Nephron progenitor cell (in vitro differentiated cells): ENCODE results near the gene LARP4B.
A peak's percentile ranks its signal among the peaks of the same experiment; 100 is the strongest.

Experiments
- DNase-seq: peaks from one replicate; pipeline ENCODE4 v3.0.0; 2021
- H3K27ac Mint-ChIP-seq: 2 replicates; pipeline ENCODE4 v1.8.0; 2021; ENCODE audit warnings: mild to moderate bottlenecking, moderate library complexity, mixed read lengths
- H3K27me3 Mint-ChIP-seq: 2 replicates; pipeline ENCODE4 v1.8.0; 2021; ENCODE audit warnings: mild to moderate bottlenecking, low read depth, mixed read lengths; ENCODE audit not compliant: poor library complexity
- H3K36me3 Mint-ChIP-seq: 2 replicates; pipeline ENCODE4 v1.8.0; 2021; ENCODE audit warnings: low read depth, mixed read lengths
- H3K4me1 Mint-ChIP-seq: 2 replicates; pipeline ENCODE4 v1.8.0; 2021; ENCODE audit warnings: mixed read lengths
- H3K4me3 Mint-ChIP-seq: 2 replicates; pipeline ENCODE4 v1.8.0; 2021; ENCODE audit warnings: mild to moderate bottlenecking, moderate library complexity, mixed read lengths
- H3K9me3 Mint-ChIP-seq: 2 replicates; pipeline ENCODE4 v1.8.0; 2021; ENCODE audit warnings: mild to moderate bottlenecking, moderate library complexity, mixed read lengths
- CTCF ChIP-seq: fragments of 200-600 bp; sonication (generic); IDR thresholded peaks from 2 replicates; pipeline ENCODE4 v1.5.0; 2021; ENCODE audit warnings: antibody characterized with exemption

Gene LARP4B

DNA sequence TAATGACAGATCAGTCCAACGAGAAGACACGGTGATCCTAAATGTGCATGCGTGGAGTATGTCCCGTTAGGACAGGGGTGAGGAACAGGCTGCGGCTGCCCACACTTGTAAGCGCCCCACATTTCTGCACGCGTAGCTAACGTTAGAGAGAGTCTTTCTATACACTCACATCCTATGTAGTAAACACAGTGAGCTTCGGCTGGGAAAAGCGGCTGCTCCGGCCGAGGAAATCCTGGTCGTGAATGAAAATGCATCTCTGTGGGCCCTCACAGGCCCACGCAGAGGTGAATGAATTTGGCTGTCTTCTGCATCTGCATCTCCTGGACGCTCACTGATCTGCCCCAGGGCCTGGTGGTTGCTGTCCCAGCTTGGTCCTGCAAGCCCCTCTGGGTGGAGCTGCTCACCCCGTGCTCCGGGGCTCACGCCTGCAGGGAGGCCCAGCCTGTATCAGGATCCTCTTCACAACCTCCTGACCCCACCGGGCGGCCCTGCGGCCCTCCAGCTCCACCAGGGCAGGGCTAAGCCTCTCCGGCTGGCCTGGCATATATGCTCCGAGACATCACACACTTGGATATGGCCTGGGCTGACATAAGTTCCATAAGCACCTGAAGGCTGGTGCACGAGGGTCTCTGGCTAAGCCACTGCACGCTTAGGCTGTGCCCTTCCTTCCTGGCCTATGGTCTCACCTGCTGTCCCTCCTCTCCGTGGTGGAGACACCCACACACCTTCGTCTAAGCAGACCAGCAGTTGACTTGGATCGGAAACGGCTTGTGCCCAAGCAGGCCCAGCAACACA is 124.1 kb downstream of the LARP4B start:
- Mint-ChIP-seq H3K27ac (no peak overlapping the region), H3K4me3 (no peak overlapping the region), H3K9me3 (no peaks in the 10 kb centered on the region), H3K4me1 (peaks cover 30% of the 10 kb centered on the region), H3K27me3 (no peaks in the 10 kb centered on the region), H3K36me3 (peaks cover 55% of the 10 kb centered on the region)
- no peak for TF ChIP-seq CTCF
- no peak for DNase-seq

GRCh38 chr10:806451-807162 is 124.9 kb downstream of the LARP4B start:
- no peaks in the 10 kb centered on the region for H3K27me3 Mint-ChIP-seq
- H3K27ac Mint-ChIP-seq = peak overlapping the region; percentile 91
- DNase-seq = no peak
- peaks cover 30% of the 10 kb centered on the region for H3K4me1 Mint-ChIP-seq
- H3K9me3 Mint-ChIP-seq = peaks cover under 1% of the 10 kb centered on the region
- TF ChIP-seq CTCF = no peak
- H3K4me3 Mint-ChIP-seq = no peak overlapping the region
- H3K36me3 Mint-ChIP-seq = peaks cover 51% of the 10 kb centered on the region

DNA sequence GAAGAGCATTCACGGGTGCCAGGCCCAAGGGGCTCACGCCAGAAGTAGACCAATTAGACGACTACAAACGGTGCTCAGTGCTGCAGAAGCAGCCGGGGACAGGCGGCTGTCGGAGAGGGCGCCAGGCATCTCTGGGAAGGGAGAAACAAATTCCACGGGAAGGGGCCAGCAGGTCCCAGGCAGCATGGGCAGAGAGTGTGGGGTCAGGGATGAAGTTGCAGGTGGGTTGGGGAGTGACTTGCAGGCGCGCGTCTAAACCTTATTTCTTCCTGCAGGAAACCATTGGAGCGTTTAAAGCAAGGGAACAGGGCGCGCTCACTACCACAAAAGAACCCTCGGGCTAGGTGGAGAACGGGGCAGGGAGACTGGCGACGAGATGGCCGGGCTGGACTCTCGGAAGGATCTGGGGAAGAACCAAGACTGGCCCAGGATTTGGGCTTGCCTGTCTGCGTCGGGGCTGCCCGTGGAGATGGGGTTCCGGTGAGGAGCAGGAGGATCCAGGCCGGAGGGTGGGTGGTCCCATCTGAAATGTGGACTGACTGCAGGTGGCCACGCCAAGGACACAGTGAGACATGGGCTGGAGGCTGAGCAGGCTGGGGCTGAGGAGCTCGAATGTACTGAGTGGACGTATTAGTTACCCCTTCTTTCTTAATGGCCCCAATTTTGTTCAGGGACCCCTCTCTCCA is 125.7 kb downstream of the LARP4B start:
- Mint-ChIP-seq H3K4me1 (peaks cover 30% of the 10 kb centered on the region), H3K27me3 (no peaks in the 10 kb centered on the region), H3K9me3 (peaks cover 7% of the 10 kb centered on the region), H3K4me3 (no peak overlapping the region), H3K36me3 (peaks cover 46% of the 10 kb centered on the region), H3K27ac (peak overlapping the region; percentile 91)
- no peak for DNase-seq
- TF ChIP-seq CTCF = no peak

DNA sequence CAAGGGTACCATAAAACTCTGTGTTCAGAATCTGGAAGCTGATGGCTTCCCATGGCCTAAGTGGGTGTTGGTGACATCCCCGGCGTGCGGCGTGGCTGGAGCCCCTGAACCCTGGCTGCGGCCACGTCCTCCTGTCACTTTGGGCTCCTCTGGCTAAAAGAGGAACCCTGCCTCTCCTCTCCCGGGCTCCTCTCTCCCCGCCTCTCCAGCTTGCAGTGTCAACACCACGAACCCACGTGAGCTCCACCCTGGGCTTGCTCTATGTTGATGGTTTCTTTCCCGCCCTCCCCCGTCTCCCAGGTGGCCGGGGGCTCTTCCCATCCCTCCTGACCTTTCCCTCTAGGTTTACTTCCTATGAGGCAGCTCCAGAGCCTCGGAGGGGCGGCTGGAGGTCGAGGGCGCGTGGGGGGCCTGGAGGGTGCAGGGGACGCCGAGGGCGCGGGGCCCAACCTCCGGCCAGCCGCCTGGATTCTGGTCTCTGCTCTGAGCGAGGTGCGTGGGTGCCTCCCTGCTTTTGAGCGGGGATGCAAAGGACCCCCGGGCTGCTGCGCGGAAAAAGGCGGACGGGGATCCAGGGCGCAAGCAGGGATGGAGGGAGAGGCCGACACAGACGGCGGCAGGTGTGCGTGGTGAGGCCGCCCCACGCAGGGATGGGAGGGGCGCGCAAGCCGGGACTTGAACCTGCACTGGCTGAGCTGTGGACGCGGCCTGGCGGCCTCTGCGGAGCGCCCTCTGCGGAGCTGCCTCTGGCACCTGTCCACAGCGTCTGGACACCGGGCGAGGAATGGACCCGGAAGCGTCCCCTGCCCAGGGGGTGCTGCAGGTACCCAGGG is 126.5 kb downstream of the LARP4B start:
- no peak for DNase-seq
- no peaks in the 10 kb centered on the region for H3K27me3 Mint-ChIP-seq
- peaks cover 48% of the 10 kb centered on the region for H3K36me3 Mint-ChIP-seq
- TF ChIP-seq CTCF = no peak
- H3K9me3 Mint-ChIP-seq = peaks cover 15% of the 10 kb centered on the region
- H3K4me3 Mint-ChIP-seq = no peak overlapping the region
- peaks cover 30% of the 10 kb centered on the region for H3K4me1 Mint-ChIP-seq
- peak overlapping the region; percentile 91 for H3K27ac Mint-ChIP-seq

DNA sequence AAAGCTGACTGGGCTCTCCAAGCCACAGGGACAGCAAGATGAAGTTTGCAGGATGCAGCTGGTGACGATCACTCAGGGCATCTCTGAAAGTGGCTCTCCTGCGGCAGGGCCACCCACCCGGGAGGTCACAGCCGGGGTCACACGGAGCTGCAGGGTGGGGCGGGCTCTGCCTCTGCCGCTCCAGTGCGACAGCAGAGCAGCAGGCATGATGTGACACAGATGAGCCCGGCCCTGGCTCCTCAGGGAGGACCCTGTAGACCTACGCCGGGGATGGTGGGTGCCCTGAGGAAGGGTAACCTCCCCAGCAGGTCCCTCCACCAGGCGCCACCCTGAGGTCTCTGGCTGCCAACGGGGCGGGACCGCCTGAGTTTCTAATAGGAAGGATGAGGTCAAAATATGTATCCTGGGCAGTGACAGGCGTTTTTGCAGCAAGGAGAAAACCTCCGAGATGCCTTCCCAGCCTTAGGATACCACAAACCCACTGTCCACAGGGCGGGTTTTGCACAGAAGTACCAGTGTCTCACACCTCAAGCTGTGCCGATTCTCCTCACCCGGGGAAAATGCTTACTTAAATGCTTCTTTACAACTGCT is 127.2 kb downstream of the LARP4B start:
- Mint-ChIP-seq H3K4me1 (peaks cover 30% of the 10 kb centered on the region), H3K4me3 (no peak overlapping the region), H3K27me3 (peaks cover 3% of the 10 kb centered on the region), H3K27ac (no peak overlapping the region), H3K36me3 (peaks cover 48% of the 10 kb centered on the region), H3K9me3 (peaks cover 22% of the 10 kb centered on the region)
- DNase-seq = peak; percentile 72
- TF ChIP-seq CTCF = no peak
